Epithelial cell of proximal tubule (primary cell): ENCODE data around the gene CRMP1. TPM values are rescaled to one million over a fixed set of nuclear protein-coding genes. Genes with fewer than 3 reads are reported as not detected.

ENCODE experiments used
- DNase-seq: peaks from one replicate; pipeline ENCODE4 v3.0.0-alpha.2; 2011; ENCODE audit warnings: low read depth
- H3K4me3 ChIP-seq: 2 replicates; pipeline ENCODE4 v1.5.1; 2011; ENCODE audit warnings: low read depth, mild to moderate bottlenecking, low read length
- total RNA-seq: library from RNA; depleted of rRNA; stranded (reverse); fragments of >200 nt; gene quantifications from 2 replicates; pipeline ENCODE4 v1.2.3, GENCODE V29; 2015
- TF ChIP-seq, protein P1 (sequence below): conservative IDR thresholded peaks from 2 replicates; pipeline ENCODE4 v1.5.1; 2012; ENCODE audit warnings: low read depth, mild to moderate bottlenecking, low read length

Gene CRMP1
- total RNA-seq, 1 donor from 2014 or later: 1.8 TPM

GRCh38 chr4:5790546-5790857 is 102.4 kb downstream of the CRMP1 start:
- H3K4me3 ChIP-seq: no peak overlapping the region
- no peak for DNase-seq
- TF ChIP-seq, protein P1, sequence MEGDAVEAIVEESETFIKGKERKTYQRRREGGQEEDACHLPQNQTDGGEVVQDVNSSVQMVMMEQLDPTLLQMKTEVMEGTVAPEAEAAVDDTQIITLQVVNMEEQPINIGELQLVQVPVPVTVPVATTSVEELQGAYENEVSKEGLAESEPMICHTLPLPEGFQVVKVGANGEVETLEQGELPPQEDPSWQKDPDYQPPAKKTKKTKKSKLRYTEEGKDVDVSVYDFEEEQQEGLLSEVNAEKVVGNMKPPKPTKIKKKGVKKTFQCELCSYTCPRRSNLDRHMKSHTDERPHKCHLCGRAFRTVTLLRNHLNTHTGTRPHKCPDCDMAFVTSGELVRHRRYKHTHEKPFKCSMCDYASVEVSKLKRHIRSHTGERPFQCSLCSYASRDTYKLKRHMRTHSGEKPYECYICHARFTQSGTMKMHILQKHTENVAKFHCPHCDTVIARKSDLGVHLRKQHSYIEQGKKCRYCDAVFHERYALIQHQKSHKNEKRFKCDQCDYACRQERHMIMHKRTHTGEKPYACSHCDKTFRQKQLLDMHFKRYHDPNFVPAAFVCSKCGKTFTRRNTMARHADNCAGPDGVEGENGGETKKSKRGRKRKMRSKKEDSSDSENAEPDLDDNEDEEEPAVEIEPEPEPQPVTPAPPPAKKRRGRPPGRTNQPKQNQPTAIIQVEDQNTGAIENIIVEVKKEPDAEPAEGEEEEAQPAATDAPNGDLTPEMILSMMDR: no peak

DNA sequence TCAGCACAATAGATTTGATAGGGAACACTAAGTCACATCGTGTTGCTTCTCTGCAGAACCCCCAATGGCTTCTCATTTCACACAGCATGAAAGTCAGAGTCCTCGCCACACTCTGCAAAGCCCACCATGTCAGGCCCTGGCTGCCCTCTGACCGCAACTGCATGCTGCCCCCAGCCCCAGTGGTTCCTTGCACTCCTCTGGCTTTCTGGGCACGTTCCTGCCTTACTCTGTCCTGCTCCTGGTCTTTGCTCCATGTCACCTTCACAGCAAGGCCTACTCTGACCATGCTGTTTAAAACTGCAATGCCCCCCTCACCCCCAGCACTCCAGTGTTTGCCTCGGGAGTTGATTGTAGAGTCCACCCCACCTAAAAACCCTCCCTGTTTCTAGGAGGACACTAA is 103.7 kb downstream of the CRMP1 start:
- no peak for DNase-seq
- H3K4me3 ChIP-seq: no peak overlapping the region
- TF ChIP-seq, protein P1: no peak

DNA sequence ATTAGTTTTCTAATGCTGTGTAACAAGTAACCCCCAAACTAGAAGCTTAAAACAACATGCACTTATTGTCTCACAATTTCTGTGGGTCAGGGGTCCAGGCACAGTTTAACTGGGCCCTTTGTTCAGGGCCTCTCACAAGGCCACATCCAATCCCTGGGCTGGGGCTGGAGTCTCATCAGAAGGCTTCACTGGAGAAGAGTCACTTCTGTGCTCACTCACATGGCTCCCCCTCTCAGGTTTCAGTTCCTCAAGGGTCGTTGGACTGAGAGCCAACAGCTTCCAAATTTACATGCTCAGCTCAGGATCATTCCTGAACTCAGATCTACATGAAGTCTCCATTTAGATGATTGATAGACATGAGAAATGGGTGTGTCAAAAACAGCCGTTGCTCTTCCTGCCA is 104.7 kb downstream of the CRMP1 start:
- DNase-seq: no peak
- TF ChIP-seq, protein P1: no peak
- no peak overlapping the region for H3K4me3 ChIP-seq

DNA sequence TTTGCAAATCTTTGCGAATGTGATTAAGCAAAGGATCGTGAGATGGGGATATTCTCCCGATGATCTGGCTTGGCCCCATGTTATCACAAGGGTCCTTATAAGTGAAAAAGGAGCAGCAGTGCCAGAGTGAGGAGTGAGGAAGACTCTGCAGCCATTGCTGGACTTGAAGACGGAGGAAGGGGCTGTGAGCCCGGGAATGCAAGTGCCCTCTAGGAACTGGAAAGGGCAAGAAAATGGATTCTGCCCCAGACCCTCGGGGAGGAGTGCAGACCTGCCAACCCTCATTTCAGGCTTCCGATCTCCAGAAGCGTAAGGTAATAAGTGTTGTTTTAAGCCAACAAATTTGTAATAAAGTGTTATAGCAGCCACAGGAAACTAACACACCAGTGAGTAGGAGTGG is 105.6 kb downstream of the CRMP1 start:
- H3K4me3 ChIP-seq: no peak overlapping the region
- DNase-seq: no peak
- TF ChIP-seq, protein P1: no peak

DNA sequence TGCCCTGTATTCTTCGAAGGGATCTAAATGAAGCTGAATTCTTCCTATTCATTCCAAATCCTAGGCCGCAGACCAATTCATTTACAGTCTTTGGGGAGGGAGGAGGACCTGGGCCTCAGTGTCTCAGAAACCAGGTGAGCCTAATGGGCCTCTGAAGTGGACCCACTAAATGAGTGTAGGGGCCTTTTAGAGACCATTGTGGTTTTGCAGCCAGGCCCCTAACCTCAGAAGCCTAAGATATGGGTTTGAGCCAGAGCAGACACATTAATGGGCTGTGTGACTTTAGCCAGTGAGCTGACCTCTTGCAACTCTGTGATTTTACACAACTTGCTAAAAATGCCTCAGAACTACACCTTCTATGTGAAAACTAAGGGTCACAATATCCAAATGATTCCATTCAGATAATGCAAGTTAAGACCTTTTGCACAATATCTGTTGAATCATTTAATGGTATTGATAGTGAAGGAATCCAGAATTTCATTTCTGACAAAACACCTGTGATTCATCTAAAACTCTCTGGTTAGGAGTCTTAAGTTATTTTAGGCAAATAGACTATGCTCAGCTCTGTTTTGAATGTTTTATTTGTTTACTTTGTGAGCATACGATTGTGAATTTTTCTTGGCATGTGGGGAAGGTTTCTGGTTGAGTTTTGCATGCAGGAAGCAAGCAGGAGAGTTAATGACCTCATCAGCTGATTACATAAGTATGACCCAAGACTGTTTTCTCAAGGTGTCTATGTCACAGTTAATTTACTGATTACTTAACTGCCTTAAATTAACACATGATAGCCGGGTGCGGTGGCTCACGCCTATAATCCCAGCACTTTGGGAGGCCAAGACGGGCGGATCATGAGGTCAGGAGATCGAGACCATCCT is 106.8 kb downstream of the CRMP1 start:
- TF ChIP-seq, protein P1: no peak
- H3K4me3 ChIP-seq: no peak overlapping the region
- DNase-seq: peak; percentile 37

DNA sequence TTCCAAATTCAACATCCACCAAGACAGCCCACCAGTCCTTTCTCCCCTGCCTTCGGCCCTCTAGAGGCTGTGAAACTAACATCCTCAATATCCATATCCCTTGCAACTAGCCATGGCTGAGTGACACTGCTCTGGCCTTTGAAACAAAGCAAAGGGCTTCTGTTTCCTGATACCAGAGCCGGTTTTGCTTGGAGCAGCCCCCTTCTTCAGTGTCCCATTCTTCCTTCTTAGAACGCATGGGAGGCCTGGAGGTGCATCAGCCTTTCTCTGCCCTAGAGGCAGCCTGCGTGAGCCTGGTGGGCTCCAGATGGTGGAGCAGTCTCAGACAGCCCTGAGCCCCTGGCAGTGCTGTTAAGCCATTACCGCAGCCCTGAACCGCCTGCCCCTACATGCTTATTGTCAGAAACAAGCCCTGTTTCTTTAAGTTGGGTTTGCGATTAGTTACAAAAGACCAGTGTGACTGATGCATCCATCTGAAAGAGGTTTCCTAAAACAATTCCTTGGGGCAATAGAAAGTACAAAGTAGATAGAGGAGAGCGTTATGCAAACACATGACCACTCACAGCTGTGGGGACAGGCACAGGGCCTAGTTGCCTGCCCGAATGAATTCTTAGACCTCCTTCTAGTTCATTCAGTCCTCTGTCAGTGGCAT is 107.8 kb downstream of the CRMP1 start:
- no peak overlapping the region for H3K4me3 ChIP-seq
- no peak for DNase-seq
- TF ChIP-seq, protein P1: peak; percentile 18
